ENCODE results near the gene PDE4D.
A peak's percentile ranks its signal among the peaks of the same experiment; 100 is the strongest.

The PDE4D gene

GRCh38 chr5:59792983-59793585 lies 100.4 kb downstream of the PDE4D start:
- peak; percentile 68 for ATAC-seq
- TF ChIP-seq ZNF8 (CRISPR knock-in tag; IDR thresholded peaks at IDR 0.05), result no peak
- TF ChIP-seq GLIS3 (CRISPR knock-in tag; IDR thresholded peaks at IDR 0.05), result no peak
- no peak for TF ChIP-seq BACH2 (CRISPR knock-in tag; IDR thresholded peaks at IDR 0.05; ENCODE audit: borderline replicate concordance)
- no peak for TF ChIP-seq TSHZ2 (CRISPR knock-in tag; IDR thresholded peaks at IDR 0.05)
- no peak for TF ChIP-seq OSR1 (CRISPR knock-in tag; IDR thresholded peaks at IDR 0.05)

GRCh38 chr5:59791617-59792016 lies 101.9 kb downstream of the PDE4D start:
- no peak for ATAC-seq

GRCh38 chr5:59790776-59791475 lies 102.6 kb downstream of the PDE4D start:
- no peak for ATAC-seq
- no peak for TF ChIP-seq GLIS3 (CRISPR knock-in tag; IDR thresholded peaks at IDR 0.05)
- no peak for TF ChIP-seq BACH2 (CRISPR knock-in tag; IDR thresholded peaks at IDR 0.05; ENCODE audit: borderline replicate concordance)
- TF ChIP-seq RARB (CRISPR knock-in tag; IDR thresholded peaks at IDR 0.05), result no peak
- no peak for TF ChIP-seq ZNF8 (CRISPR knock-in tag; IDR thresholded peaks at IDR 0.05)
- TF ChIP-seq ZNF70 (CRISPR knock-in tag; IDR thresholded peaks at IDR 0.05), result no peak
- no peak for TF ChIP-seq ZNF565 (CRISPR knock-in tag; conservative IDR thresholded peaks at IDR 0.05; ENCODE audit: low read depth)
- TF ChIP-seq TCF4 (CRISPR knock-in tag; IDR thresholded peaks at IDR 0.05; ENCODE audit: borderline replicate concordance), result no peak
- no peak for TF ChIP-seq PPARA (CRISPR knock-in tag; IDR thresholded peaks at IDR 0.05; ENCODE audit: borderline replicate concordance)
- no peak for TF ChIP-seq CSRNP3 (CRISPR knock-in tag; IDR thresholded peaks at IDR 0.05)
- TF ChIP-seq ZC3H10 (CRISPR knock-in tag; IDR thresholded peaks at IDR 0.05), result no peak
- TF ChIP-seq ARNTL (CRISPR knock-in tag; IDR thresholded peaks at IDR 0.05; ENCODE audit: borderline replicate concordance, low read depth), result no peak
- no peak for TF ChIP-seq TOX (CRISPR knock-in tag; IDR thresholded peaks at IDR 0.05; ENCODE audit: borderline replicate concordance)
- no peak for TF ChIP-seq PATZ1 (CRISPR knock-in tag; IDR thresholded peaks at IDR 0.05; ENCODE audit: borderline replicate concordance)
- no peak for TF ChIP-seq CSDC2 (CRISPR knock-in tag; IDR thresholded peaks at IDR 0.05)
- no peak for TF ChIP-seq OSR1 (CRISPR knock-in tag; IDR thresholded peaks at IDR 0.05)
- no peak for TF ChIP-seq POU6F1 (CRISPR knock-in tag; IDR thresholded peaks at IDR 0.05; ENCODE audit: borderline replicate concordance, low read depth)

More at GRCh38 chr5:59791617-59792016, 101.9 kb downstream of the PDE4D start:
- no peak for TF ChIP-seq OSR1 (CRISPR knock-in tag; IDR thresholded peaks at IDR 0.05)
- no peak for TF ChIP-seq PATZ1 (CRISPR knock-in tag; IDR thresholded peaks at IDR 0.05; ENCODE audit: borderline replicate concordance)
- no peak for TF ChIP-seq ZNF70 (CRISPR knock-in tag; IDR thresholded peaks at IDR 0.05)
- no peak for TF ChIP-seq CSDC2 (CRISPR knock-in tag; IDR thresholded peaks at IDR 0.05)
- no peak for TF ChIP-seq TOX (CRISPR knock-in tag; IDR thresholded peaks at IDR 0.05; ENCODE audit: borderline replicate concordance)
- TF ChIP-seq POU6F1 (CRISPR knock-in tag; IDR thresholded peaks at IDR 0.05; ENCODE audit: borderline replicate concordance, low read depth), result no peak
- TF ChIP-seq ISL1 (CRISPR knock-in tag; IDR thresholded peaks at IDR 0.05), result no peak
- no peak for TF ChIP-seq ZFP30 (CRISPR knock-in tag; IDR thresholded peaks at IDR 0.05)
- no peak for TF ChIP-seq TCF4 (CRISPR knock-in tag; IDR thresholded peaks at IDR 0.05; ENCODE audit: borderline replicate concordance)
- TF ChIP-seq GLIS3 (CRISPR knock-in tag; IDR thresholded peaks at IDR 0.05), result no peak
- TF ChIP-seq SNAI2 (CRISPR knock-in tag; IDR thresholded peaks at IDR 0.05), result no peak

All from SK-N-SH treated with all-trans-retinoic acid at 6 μM for 48 hours (cell line).